Parathyroid adenoma (tissue), 2 donors: ENCODE results near the gene DUS1L.

Source experiments
- H2AFZ ChIP-seq: fragments of 300-600 bp; sonication (generic); one replicate; pipeline ENCODE4 v1.7.0; 2017; ENCODE audit warnings: antibody characterized with exemption, mild to moderate bottlenecking
- H3K27ac ChIP-seq: fragments of 300-600 bp; sonication (generic); one replicate; pipeline ENCODE4 v1.7.0; 2017
- H3K27me3 ChIP-seq: fragments of 300-600 bp; sonication (generic); one replicate; pipeline ENCODE4 v1.7.0; 2017; ENCODE audit warnings: low read length; ENCODE audit not compliant: control insufficient read depth, insufficient read depth
- H3K36me3 ChIP-seq: fragments of 300-600 bp; sonication (generic); one replicate; pipeline ENCODE4 v1.7.0; 2017; ENCODE audit warnings: low read length; ENCODE audit not compliant: control insufficient read depth, insufficient read depth
- H3K4me1 ChIP-seq: fragments of 300-600 bp; sonication (generic); one replicate; pipeline ENCODE4 v1.7.0; 2017; ENCODE audit warnings: control low read depth
- H3K4me2 ChIP-seq: fragments of 300-600 bp; sonication (generic); one replicate; pipeline ENCODE4 v1.7.0; 2017; ENCODE audit warnings: low read length
- H3K4me3 ChIP-seq: fragments of 300-600 bp; sonication (generic); one replicate; pipeline ENCODE4 v1.7.0; 2017; ENCODE audit warnings: low read depth, low read length
- H3K79me2 ChIP-seq: fragments of 300-600 bp; sonication (generic); one replicate; pipeline ENCODE4 v1.7.0; 2017; ENCODE audit warnings: control low read depth
- H3K9ac ChIP-seq: fragments of 300-600 bp; sonication (generic); one replicate; pipeline ENCODE4 v1.7.0; 2017; ENCODE audit warnings: mild to moderate bottlenecking
- H3K9me3 ChIP-seq: fragments of 300-600 bp; sonication (generic); one replicate; pipeline ENCODE4 v1.7.0; 2017; ENCODE audit warnings: low read length; ENCODE audit not compliant: control insufficient read depth
- CTCF ChIP-seq: fragments of 300-600 bp; sonication (generic); IDR thresholded peaks from one replicate; pipeline ENCODE4 v1.7.0; 2017; ENCODE audit warnings: antibody characterized with exemption, mild to moderate bottlenecking
- donor health status: primary hyperparathyroidism.

Gene DUS1L

GRCh38 chr17:82058855-82059249 is 6.8 kb downstream of the DUS1L start:
- Histone ChIP-seq H3K4me2 (no peak overlapping the region), H3K4me1 (no peaks in the 10 kb centered on the region), H3K4me3 (no peak overlapping the region), H3K79me2 (no peaks in the 10 kb centered on the region), H3K27ac (no peak overlapping the region), H3K9me3 (no peaks in the 10 kb centered on the region), H3K36me3 (no peaks in the 10 kb centered on the region), H3K27me3 (no peaks in the 10 kb centered on the region), H2AFZ (no peak overlapping the region), H3K9ac (no peak overlapping the region)
- TF ChIP-seq CTCF: no peak

DNA sequence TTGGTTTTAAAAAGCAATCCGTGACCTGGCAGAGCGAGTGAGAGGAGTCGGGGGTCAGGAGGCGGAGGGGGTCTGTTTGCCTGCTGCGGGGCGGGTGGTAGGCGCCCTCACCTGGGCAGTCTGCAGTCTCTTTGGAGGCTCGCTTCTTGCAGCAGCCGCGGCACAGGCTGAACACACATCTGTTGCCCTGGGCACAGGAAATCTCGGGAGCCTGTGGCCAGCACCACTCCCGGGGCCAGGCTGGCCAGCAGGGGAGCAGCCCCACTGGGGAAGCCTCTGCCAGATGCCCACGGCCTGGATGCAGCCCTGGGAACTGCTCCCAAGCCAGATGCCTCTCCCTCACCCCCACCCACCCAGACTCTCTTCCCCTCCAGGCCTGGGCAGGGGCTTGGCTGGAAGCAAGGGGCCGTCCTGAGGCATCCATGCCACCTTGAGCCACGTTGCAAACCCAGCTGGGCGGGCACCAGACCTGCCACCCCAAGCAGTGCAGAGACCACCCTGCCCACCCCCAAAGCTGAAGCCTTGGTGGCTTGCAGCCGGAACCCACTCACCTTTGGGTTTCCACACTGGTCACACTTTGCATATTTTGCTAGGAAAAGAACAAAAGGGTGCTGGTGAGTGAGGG is 7.3 kb downstream of the DUS1L start:
- H3K36me3 ChIP-seq: no peaks in the 10 kb centered on the region
- no peak overlapping the region for H3K9ac ChIP-seq
- no peaks in the 10 kb centered on the region for H3K4me1 ChIP-seq
- no peaks in the 10 kb centered on the region for H3K79me2 ChIP-seq
- H3K9me3 ChIP-seq: no peaks in the 10 kb centered on the region
- no peak overlapping the region for H3K27ac ChIP-seq
- no peak overlapping the region for H2AFZ ChIP-seq
- no peaks in the 10 kb centered on the region for H3K27me3 ChIP-seq
- no peak overlapping the region for H3K4me2 ChIP-seq
- H3K4me3 ChIP-seq: no peak overlapping the region
- no peak for TF ChIP-seq CTCF

GRCh38 chr17:82056729-82057621 is 8.6 kb downstream of the DUS1L start:
- Histone ChIP-seq H3K27ac (no peak overlapping the region), H3K27me3 (no peaks in the 10 kb centered on the region), H3K4me2 (peak overlapping the region; percentile 9), H2AFZ (no peak overlapping the region), H3K4me1 (no peaks in the 10 kb centered on the region), H3K79me2 (no peaks in the 10 kb centered on the region), H3K36me3 (no peaks in the 10 kb centered on the region), H3K9ac (no peak overlapping the region), H3K4me3 (no peak overlapping the region), H3K9me3 (no peaks in the 10 kb centered on the region)
- no peak for TF ChIP-seq CTCF

- Histone ChIP-seq H3K9ac (no peak overlapping the region), H3K4me3 (no peak overlapping the region), H3K27me3 (no peaks in the 10 kb centered on the region), H3K4me2 (no peak overlapping the region), H2AFZ (no peak overlapping the region), H3K79me2 (no peaks in the 10 kb centered on the region), H3K4me1 (no peaks in the 10 kb centered on the region), H3K27ac (no peak overlapping the region), H3K9me3 (no peaks in the 10 kb centered on the region), H3K36me3 (no peaks in the 10 kb centered on the region)
- TF ChIP-seq CTCF: no peak
Observed at GRCh38 chr17:82055965-82056728, 9.5 kb downstream of the DUS1L start.
